ENCODE data around the gene EIF4E2.
A peak's percentile ranks its signal among the peaks of the same experiment; 100 is the strongest.

The EIF4E2 gene

DNA sequence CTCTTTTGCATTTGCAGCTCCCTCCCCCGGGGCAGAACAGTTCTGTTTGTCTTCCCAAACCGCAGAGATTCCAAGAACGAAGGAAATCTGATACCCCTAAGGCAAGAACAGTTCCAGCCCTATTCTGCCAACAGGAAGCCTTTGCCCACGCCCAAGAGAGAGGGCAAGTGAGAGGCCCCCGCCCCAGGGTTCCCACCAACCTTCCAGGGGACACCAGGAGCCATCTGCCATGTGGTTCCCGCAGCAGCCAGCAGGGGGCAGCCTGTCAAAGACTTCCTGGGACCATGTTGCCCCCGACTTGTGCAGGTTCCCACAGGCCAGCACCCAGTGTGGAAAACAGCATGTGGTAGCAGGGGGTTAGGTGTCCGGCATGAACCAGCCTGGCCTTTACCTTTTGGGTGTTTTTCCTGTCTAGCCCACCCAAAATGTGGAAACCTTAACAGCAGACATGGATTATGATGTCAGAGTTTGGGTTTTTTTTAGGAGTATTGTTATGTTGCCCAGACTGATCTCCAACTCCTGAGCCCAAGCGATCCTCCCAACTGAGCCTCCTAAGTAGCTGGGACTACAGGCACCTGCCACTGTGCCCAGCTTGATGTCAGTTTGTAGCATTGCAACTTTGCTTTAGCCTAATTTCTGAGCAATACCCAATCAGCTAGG is 61.2 kb downstream of the EIF4E2 start:
- TF ChIP-seq EZH2phosphoT487 (IDR thresholded peaks at IDR 0.05; ENCODE audit: low read depth), result no peak
- TF ChIP-seq, protein P1, sequence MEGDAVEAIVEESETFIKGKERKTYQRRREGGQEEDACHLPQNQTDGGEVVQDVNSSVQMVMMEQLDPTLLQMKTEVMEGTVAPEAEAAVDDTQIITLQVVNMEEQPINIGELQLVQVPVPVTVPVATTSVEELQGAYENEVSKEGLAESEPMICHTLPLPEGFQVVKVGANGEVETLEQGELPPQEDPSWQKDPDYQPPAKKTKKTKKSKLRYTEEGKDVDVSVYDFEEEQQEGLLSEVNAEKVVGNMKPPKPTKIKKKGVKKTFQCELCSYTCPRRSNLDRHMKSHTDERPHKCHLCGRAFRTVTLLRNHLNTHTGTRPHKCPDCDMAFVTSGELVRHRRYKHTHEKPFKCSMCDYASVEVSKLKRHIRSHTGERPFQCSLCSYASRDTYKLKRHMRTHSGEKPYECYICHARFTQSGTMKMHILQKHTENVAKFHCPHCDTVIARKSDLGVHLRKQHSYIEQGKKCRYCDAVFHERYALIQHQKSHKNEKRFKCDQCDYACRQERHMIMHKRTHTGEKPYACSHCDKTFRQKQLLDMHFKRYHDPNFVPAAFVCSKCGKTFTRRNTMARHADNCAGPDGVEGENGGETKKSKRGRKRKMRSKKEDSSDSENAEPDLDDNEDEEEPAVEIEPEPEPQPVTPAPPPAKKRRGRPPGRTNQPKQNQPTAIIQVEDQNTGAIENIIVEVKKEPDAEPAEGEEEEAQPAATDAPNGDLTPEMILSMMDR (IDR thresholded peaks at IDR 0.05; ENCODE audit: low read depth, low read length), result peak; percentile 69
- H3K4me1 ChIP-seq (ENCODE audit: low read length), result no peaks in the 10 kb centered on the region
- no peaks in the 10 kb centered on the region for H4K20me1 ChIP-seq (ENCODE audit: insufficient read depth, low read length)
- H3K27ac ChIP-seq (ENCODE audit: low read length), result no peak overlapping the region
- H3K27me3 ChIP-seq (ENCODE audit: low read depth, low read length), result no peaks in the 10 kb centered on the region
- H3K79me2 ChIP-seq (ENCODE audit: low read length), result no peaks in the 10 kb centered on the region
- H3K4me2 ChIP-seq (ENCODE audit: low read length), result no peak overlapping the region
- H2AFZ ChIP-seq (ENCODE audit: low read depth, low read length), result no peak overlapping the region
- H3K4me3 ChIP-seq (ENCODE audit: low read length), result no peak overlapping the region
- no peaks in the 10 kb centered on the region for H3K9me3 ChIP-seq (ENCODE audit: insufficient read depth, low read length)
- H3K36me3 ChIP-seq (replicated peaks; ENCODE audit: low read depth, low read length), result no peaks in the 10 kb centered on the region
- no peak overlapping the region for H3K9ac ChIP-seq (ENCODE audit: low read length)

DNA sequence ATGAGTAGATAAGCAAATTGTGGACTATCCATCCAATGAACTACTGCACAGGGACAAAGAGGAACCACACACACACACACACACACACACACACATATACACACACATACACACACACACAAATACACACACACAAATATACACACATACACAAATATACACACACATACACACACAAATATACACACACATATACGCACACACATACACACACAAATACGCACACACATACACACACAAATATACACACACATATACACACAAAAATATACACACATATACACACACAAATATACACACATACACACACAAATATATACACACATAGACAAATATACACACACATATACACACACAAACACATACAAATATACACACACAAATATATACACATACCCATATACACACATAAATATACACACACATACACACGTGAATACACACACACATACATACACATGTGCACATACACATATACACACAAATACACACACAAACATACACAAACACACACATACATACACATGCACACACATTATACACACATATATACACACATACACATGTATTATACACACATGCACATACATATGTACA is 63.1 kb downstream of the EIF4E2 start:
- Histone ChIP-seq H3K4me1 (ENCODE audit: low read length) (no peaks in the 10 kb centered on the region), H3K36me3 (replicated peaks; ENCODE audit: low read depth, low read length) (no peaks in the 10 kb centered on the region), H2AFZ (ENCODE audit: low read depth, low read length) (no peak overlapping the region), H3K9ac (ENCODE audit: low read length) (no peak overlapping the region), H4K20me1 (ENCODE audit: insufficient read depth, low read length) (no peaks in the 10 kb centered on the region), H3K9me3 (ENCODE audit: insufficient read depth, low read length) (no peaks in the 10 kb centered on the region), H3K4me2 (ENCODE audit: low read length) (no peak overlapping the region), H3K27ac (ENCODE audit: low read length) (no peak overlapping the region), H3K27me3 (ENCODE audit: low read depth, low read length) (no peaks in the 10 kb centered on the region), H3K79me2 (ENCODE audit: low read length) (no peaks in the 10 kb centered on the region), H3K4me3 (ENCODE audit: low read length) (no peak overlapping the region)
- TF ChIP-seq, protein P1 (IDR thresholded peaks at IDR 0.05; ENCODE audit: low read depth, low read length), result no peak
- no peak for TF ChIP-seq EZH2phosphoT487 (IDR thresholded peaks at IDR 0.05; ENCODE audit: low read depth)

DNA sequence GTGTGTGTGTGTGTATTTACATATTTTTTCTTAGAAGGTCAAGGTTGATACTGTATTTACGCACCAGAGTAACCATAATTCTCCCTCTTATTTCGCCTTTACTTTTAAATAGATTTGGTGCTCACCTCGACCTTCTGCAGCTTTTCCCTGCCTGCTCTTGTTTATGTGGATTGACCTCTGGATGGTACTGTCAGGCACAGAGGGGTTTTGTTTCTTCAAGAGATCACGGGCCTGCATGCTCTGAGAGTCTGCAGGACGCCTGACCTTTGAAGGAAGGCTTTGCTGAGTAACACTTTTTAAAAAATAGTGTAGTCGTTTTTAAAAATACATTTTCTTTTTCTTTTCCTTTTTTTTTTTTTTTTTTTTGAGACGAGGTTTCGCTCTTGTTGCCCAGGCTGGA is 64.8 kb downstream of the EIF4E2 start:
- Histone ChIP-seq H3K36me3 (replicated peaks; ENCODE audit: low read depth, low read length) (no peaks in the 10 kb centered on the region), H3K4me3 (ENCODE audit: low read length) (no peak overlapping the region), H4K20me1 (ENCODE audit: insufficient read depth, low read length) (no peaks in the 10 kb centered on the region), H3K9ac (ENCODE audit: low read length) (no peak overlapping the region), H3K27me3 (ENCODE audit: low read depth, low read length) (no peaks in the 10 kb centered on the region), H2AFZ (ENCODE audit: low read depth, low read length) (no peak overlapping the region), H3K4me2 (ENCODE audit: low read length) (no peak overlapping the region), H3K9me3 (ENCODE audit: insufficient read depth, low read length) (no peaks in the 10 kb centered on the region), H3K4me1 (ENCODE audit: low read length) (no peaks in the 10 kb centered on the region), H3K79me2 (ENCODE audit: low read length) (no peaks in the 10 kb centered on the region), H3K27ac (ENCODE audit: low read length) (no peak overlapping the region)
- TF ChIP-seq, protein P1 (IDR thresholded peaks at IDR 0.05; ENCODE audit: low read depth, low read length), result no peak
- TF ChIP-seq EZH2phosphoT487 (IDR thresholded peaks at IDR 0.05; ENCODE audit: low read depth), result no peak

Data from OCI-LY3 (cell line).